Kidney epithelial cell (primary cell): ENCODE measurements around the gene EAF2. TPM values are rescaled to one million over a fixed set of nuclear protein-coding genes. Genes with fewer than 3 reads are reported as not detected.

Experiments
- DNase-seq: peaks from one replicate; pipeline ENCODE4 v3.0.0-alpha.2; 2010; ENCODE audit warnings: low read depth
- H3K27me3 ChIP-seq: 2 replicates; pipeline ENCODE4 v1.6.0; 2011; ENCODE audit warnings: low read length; ENCODE audit not compliant: control insufficient read depth, insufficient read depth
- H3K36me3 ChIP-seq: 2 replicates; pipeline ENCODE4 v1.5.1; 2011; ENCODE audit warnings: low read length; ENCODE audit not compliant: control insufficient read depth, insufficient read depth
- H3K4me3 ChIP-seq: 2 replicates; pipeline ENCODE4 v1.5.1; 2011; ENCODE audit warnings: low read depth, mild to moderate bottlenecking, control low read depth, low read length
- CTCF ChIP-seq: IDR thresholded peaks from 2 replicates; pipeline ENCODE4 v1.5.1; 2011; ENCODE audit warnings: mild to moderate bottlenecking, moderate library complexity, low read length, control low read depth, inconsistent platforms; ENCODE audit not compliant: insufficient read depth, poor library complexity, severe bottlenecking
- total RNA-seq: library from RNA; depleted of rRNA; stranded (reverse); fragments of >200 nt; gene quantifications from 2 replicates; pipeline ENCODE4 v1.2.3, GENCODE V29; 2015

The EAF2 gene
- total RNA-seq, 1 donor from 2014 or later: 1.1 TPM

GRCh38 chr3:121800906-121801305 lies 34.1 kb upstream of the EAF2 start:
- Histone ChIP-seq H3K36me3 (no peaks in the 10 kb centered on the region), H3K4me3 (no peak overlapping the region), H3K27me3 (no peaks in the 10 kb centered on the region)
- no peak for TF ChIP-seq CTCF
- DNase-seq: no peak

GRCh38 chr3:121803771-121804320 lies 31.2 kb upstream of the EAF2 start:
- TF ChIP-seq CTCF: no peak
- H3K36me3 ChIP-seq: no peaks in the 10 kb centered on the region
- H3K27me3 ChIP-seq: no peaks in the 10 kb centered on the region
- no peak for DNase-seq
- no peak overlapping the region for H3K4me3 ChIP-seq

- no peak for TF ChIP-seq CTCF
- Histone ChIP-seq H3K27me3 (no peaks in the 10 kb centered on the region), H3K36me3 (no peaks in the 10 kb centered on the region), H3K4me3 (no peak overlapping the region)
- DNase-seq: no peak
Observed at GRCh38 chr3:121809249-121809648, 25.8 kb upstream of the EAF2 start.

- peaks cover 3% of the 10 kb centered on the region for H3K36me3 ChIP-seq
- no peak overlapping the region for H3K4me3 ChIP-seq
- DNase-seq: no peak
- no peaks in the 10 kb centered on the region for H3K27me3 ChIP-seq
- no peak for TF ChIP-seq CTCF
Observed at GRCh38 chr3:121817753-121818152, 17.3 kb upstream of the EAF2 start.

GRCh38 chr3:121818578-121818977 lies 16.4 kb upstream of the EAF2 start:
- H3K36me3 ChIP-seq: peaks cover 3% of the 10 kb centered on the region

More at GRCh38 chr3:121818578-121818977, 16.4 kb upstream of the EAF2 start:
- Histone ChIP-seq H3K27me3 (no peaks in the 10 kb centered on the region), H3K4me3 (no peak overlapping the region)
- no peak for DNase-seq
- TF ChIP-seq CTCF: no peak
